Right ventricle myocardium inferior (tissue), 1 donor: ENCODE measurements around the gene FOXK2. TPM values are rescaled to one million over a fixed set of nuclear protein-coding genes. Genes with fewer than 3 reads are reported as not detected.
"Not testable (repeated sequence)": the region's sequence is repeated elsewhere in the genome, so short reads cannot be mapped to it uniquely, and the experiment has no call there.

Source experiments
- ATAC-seq: fragments of 200-7000 bp; cut with Tn5 transposase; one replicate; pipeline ENCODE4 v1.9.1; 2020; ENCODE audit warnings: mild to moderate bottlenecking, moderate library complexity
- DNase-seq: peaks from one replicate; pipeline ENCODE4 v3.0.0; 2021; ENCODE audit errors: missing footprints
- intact Hi-C: fragments of 100-400 bp; cut with DNase I; formaldehyde crosslinking; loops from one replicate; pipeline ENCODE4 v1.11.0; 2022
- total RNA-seq: library from RNA; stranded (reverse); fragmentation: NEBNext Ultra II Directional; extraction: Animal tissue kit (Norgen Biotek cat#: 25700); gene quantifications from one replicate; pipeline ENCODE4 v1.2.1, GENCODE V29; 2021
- donor health status: DM: no; HTN: yes; CAD: no; lungs with severe emphysema.

Gene FOXK2
- total RNA-seq, 1 donor from 2014 or later, result 39.4 TPM

DNA sequence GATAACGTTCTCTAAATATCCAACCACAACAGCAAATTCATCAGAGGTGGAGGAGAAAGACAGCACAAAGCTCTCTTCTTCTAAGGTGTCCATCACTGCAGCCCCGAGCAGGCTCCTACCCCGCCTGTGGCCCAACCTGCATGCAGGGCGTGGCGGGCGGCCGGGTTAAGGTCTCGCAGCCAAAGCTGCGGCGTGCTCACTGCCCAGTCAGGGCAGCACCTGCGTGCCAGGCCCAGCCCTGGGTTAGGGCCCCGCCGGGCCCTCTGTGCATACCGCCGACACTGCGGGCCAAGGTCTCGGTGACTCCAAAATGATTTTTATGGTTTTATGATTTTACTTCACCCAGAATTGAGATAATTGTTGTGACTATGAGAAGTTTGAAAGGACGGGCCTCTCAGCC lies 57.8 kb downstream of the FOXK2 start:
- no peak for DNase-seq
- intact Hi-C loops, result no loop called here
- no peak for ATAC-seq

DNA sequence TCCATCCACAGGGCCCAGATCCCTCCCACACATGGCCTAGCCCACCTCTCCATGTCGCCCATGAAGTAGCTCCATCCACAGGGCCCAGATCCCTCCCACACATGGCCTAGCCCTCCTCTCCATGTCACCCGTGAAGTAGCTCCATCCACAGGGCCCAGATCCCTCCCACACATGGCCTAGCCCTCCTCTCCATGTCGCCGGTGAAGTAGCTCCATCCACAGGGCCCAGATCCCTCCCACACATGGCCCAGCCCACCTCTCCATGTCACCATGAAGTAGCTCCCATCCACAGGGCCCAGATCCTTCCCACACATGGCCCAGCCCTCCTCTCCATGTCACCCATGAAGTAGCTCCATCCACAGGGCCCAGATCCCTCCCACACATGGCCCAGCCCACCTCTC lies 60.4 kb downstream of the FOXK2 start:
- intact Hi-C loops, ATAC-seq, DNase-seq: not testable (repeated sequence)

DNA sequence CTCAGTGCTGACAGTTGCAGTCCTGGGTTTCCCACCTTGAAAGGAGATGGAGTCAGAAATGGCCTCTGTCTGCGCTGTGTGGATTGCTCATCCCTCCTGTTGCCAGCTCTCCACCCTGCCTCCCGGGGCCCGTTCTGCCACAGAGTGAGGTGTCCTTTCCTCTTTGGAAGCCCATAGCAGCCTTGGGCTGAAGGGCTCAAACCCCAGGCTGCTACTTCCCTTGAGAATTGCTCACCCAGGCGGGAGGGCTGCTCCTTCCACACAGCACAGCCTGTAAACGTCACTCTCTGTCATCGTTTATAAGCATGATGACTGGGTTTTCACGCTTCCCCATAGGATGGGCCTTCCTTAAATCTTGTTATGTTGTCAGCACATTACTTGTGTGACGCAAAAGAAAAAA lies 62.7 kb downstream of the FOXK2 start:
- intact Hi-C loops, result no loop called here
- ATAC-seq (no peak), DNase-seq (no peak)

DNA sequence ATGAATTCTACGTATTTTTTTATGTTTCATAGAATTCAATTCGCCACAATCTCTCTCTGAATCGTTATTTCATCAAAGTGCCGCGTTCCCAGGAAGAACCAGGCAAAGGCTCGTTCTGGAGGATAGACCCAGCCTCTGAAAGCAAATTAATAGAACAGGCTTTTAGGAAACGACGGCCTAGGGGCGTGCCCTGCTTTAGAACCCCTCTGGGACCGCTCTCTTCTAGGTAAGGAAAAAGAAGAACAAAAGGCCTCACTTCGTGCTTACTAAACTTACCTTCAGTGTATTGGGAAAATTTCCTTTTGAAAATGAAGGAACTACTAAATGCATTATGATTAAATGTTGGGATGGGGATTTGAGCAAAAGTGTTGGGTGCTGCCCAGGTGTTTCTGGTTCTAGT lies 63.2 kb downstream of the FOXK2 start:
- intact Hi-C loops, result no loop called here
- DNase-seq (no peak), ATAC-seq (no peak)

DNA sequence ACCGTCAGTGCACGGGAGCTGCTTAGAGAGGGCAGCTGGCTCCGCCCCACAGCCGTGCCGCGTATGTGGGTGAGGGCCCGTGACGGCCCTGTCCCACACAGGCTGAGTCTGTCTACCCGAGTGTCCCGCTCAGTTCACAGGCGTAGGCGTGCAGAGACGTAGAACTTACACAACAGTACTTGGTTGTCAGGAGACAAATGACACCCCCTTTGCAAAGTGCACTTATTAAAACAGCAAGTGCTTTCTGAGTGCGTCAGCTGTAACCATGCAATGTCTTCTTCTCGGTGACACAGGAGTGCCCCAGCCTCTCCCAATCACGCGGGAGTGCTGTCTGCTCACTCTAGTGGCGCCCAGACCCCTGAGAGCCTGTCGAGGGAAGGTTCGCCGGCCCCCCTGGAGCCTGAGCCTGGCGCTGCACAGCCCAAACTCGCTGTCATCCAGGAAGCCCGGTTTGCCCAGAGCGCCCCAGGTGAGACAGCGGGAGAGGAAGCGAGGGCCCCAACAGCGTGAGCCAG lies 64.2 kb downstream of the FOXK2 start:
- no peak for DNase-seq
- no peak for ATAC-seq
- intact Hi-C loops, result no loop called here

DNA sequence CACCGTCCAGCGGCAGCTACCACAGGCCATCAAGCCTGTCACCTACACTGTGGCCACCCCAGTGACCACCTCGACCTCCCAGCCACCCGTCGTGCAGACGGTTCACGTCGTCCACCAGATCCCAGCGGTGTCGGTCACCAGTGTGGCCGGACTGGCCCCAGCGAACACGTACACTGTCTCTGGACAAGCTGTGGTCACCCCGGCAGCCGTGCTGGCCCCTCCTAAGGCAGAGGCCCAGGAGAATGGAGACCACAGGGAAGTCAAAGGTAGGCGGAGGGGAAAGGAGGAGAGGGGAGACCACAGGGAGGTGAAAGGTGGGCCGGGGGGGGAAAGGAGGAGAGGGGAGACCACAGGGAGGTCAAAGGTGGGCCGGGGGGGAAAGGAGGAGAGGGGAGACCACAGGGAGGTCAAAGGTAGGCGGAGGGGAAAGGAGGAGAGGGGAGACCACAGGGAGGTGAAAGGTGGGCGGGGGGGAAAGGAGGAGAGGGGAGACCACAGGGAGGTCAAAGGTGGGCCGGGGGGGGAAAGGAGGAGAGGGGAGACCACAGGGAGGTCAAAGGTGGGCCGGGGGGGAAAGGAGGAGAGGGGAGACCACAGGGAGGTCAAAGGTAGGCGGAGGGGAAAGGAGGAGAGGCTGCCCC lies 66.5 kb downstream of the FOXK2 start:
- DNase-seq, result not testable (repeated sequence)

DNA sequence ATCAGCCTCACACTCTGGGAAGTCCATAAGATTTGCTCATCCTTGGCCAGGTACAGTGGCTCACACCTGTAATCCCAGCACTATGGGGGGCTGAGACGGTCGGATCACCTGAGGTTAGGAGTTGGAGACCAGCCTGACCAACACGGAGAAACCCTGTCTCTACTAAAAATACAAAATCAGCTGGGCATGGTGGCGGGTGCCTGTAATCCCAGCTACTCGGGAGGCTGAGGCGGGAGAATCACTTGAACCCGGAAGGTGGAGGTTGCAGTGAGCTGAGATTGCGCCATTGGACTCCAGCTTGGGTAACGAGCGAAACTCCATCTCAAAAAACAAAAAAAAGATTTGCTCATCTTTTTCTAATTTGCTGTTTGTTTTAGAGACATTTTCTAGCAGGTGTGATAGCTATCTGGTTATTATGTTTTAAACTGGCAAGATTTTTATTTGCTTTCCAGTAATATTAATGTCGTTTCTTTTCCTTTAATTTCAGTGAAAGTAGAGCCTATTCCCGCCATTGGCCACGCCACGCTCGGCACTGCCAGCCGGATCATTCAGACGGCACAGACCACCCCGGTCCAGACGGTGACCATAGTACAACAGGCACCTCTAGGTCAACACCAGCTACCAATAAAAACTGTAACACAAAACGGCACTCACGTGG lies 67.2 kb downstream of the FOXK2 start:
- intact Hi-C loops, result no loop called here
- no peak for DNase-seq
- ATAC-seq, result no peak

More for the DNA sequence above, 66.5 kb downstream of the FOXK2 start:
- ATAC-seq, intact Hi-C loops: not testable (repeated sequence)

DNA sequence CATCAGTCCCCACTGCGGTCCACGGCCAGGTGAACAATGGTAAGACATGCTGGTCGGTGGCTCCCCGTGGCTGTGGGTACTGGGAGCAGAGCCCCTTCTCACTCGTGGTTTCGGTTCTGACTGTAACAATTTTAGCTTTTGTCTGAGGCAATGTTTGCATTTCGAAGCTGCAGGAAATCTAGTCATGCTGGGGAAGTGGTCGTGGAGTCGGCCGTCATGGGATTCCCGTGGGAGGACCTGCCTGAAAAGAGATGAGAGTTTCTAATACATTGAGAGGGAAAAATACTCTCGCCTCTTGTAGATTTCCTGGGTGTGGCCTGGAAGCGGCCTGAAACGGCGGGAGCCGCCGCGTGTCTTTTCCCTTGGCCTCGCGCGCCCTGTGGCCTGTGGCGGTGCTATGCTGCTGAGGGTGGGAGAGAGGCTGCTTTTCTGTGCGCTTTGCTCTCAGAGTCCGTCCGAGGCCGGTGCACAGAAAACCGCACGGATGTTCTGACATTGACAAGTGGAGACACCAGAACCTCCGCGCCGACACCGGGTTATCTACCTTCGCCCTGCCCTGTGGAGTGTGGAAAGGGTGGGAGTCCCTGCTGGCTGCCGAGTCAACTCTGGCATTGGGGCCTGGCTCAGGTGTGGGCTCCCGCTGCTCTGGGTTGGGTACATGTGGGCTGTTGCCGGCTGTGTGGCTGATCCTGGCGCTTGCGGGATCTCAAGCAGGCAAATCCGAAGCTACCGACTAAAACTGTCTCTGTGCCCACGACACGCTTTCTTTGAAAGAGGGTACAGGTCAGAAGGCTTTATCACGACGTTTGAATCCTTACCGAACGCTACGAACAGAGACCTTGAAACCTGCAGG lies 67.9 kb downstream of the FOXK2 start:
- ATAC-seq (no peak), DNase-seq (no peak)
- intact Hi-C loops, result no loop called here

DNA sequence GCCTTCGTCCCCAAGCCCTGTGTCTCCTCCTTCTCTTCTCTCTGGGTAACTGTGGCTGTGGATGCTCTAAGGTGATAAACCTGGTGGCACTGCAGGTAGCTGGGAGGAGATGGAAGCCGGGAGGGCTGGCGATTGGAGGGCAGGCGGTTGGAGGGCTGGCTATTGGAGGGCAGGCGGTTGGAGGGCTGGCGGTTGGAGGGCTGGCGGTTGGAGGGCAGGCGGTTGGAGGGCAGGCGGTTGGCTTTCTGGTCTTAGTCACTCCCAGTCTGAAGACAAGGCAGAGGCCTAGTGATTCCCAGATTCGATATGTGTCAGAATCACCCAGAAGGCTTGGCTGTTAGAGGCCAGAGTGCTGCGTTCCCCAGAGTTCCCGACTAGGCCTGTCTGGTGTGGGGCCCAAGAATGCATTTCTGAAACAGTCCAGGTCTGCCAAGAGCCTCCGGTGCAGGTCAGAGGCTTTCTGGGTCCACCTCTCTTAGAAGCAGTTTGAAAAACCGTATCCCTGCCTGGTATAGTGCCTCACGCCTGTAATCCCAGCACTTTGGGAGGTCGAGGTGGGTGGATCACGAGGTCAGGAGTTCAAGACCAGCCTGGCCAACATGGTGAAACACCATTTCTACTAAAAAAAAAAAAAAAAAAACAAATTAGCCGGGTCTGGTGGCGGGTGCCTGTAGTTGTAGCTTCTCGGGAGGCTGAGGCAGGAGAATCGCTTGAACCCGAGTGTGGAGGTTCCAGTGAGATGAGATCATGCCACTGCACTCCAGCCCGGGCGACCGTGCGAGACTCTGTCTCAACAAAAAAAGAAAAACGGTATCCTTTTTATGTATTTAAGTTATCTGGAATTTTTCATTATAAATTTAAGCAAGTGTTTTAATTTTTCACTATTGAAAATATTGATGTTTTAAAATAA lies 69.0 kb downstream of the FOXK2 start:
- intact Hi-C loops, result no loop called here
- DNase-seq, result no peak

DNA sequence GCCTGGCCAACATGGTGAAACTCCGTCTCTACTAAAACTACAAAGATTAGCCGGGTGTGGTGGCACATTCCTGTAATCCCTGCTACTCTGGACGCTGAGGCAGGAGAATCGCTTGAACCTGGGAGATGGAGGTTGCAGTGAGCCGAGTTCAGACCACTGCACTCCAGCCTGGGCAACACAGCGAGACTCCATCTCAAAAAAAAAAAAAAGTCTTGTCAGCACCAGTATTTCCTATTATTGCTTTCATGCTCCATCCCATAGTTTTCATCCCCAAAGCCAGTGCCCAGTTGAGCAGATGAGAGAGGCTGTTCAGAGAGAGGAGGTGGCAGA lies 70.3 kb downstream of the FOXK2 start:
- intact Hi-C loops, result no loop called here
- no peak for ATAC-seq
- DNase-seq, result no peak

More for the DNA sequence above, 69.0 kb downstream of the FOXK2 start:
- no peak for ATAC-seq

DNA sequence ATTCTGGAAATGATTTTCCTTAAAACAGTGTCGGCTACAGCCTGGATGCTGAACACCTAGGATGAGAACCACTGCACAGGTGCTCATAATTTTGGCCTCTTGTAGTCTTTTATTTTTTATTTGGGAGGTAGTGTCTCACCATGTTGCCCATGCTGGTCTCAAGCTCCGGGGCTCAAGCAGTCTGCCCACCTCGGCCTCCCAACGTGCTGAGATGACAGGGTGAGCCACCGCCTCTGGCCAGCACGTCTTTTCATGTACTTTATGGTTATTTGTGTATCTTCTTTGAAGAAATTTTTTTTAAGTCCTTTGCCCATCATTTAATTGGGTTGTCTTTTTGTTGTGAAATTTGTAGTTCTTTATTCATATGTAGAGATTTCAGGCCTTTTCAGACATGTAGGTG lies 70.7 kb downstream of the FOXK2 start:
- intact Hi-C loops, result no loop called here
- DNase-seq (no peak), ATAC-seq (no peak)

DNA sequence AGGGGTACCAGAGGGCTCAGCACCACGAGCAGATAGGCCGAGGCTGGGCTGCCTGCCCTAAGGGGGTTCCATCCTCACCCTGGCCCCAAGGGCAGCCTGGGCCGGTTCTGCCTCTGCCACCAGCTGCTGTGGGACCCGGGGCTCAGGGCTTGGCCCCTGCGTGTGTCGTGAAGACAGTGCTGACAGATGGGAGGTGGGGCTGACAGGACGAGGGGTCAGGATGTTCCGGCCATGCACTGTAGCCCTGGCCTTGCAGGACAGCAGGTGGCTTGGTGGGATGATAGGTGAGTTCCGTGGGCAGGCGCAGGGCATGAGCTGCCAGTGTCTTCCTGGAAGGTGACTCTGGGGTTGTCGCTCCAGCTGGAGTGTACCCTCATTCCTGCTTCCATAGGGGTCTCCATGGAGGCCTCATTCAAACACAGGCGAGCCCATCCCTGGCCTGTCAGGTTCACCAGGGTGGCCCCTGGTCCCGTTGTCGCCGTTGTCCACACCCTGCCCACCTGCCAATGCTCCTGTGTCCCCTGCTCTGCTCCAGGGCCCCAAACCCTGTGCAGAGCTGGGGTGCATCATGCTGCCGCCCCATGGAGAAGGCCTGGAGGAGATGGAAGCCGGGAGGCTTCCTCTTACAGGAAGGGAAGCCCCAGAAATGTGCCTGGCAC lies 71.5 kb downstream of the FOXK2 start:
- intact Hi-C loops, result no loop called here
- DNase-seq, result no peak

DNA sequence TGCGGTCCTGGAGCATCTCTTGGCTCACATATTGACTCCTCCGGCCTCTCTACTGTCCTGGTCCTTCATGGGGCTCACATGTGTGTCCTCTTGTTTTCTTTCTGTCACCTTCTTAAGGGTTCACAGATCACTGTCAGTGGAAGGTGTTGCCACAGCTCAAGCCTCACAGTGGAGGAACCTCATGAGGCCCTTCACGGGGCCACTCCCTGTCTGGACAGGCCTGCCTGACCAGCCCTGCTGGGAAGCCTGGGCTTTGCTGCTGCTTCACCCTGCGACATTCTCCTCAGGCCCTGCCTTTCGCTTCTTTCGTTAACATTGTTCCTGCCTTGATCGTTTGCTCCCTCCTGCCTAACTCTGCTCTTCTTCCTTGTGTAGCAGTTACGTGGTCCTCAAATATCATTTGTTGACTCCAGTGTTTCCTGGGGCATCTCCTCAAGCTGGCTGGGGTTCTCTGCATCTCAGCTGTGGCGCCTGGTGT lies 72.8 kb downstream of the FOXK2 start:
- intact Hi-C loops, result no loop called here
- no peak for DNase-seq

More for the DNA sequence above, 71.5 kb downstream of the FOXK2 start:
- ATAC-seq, result peak; percentile 6

DNA sequence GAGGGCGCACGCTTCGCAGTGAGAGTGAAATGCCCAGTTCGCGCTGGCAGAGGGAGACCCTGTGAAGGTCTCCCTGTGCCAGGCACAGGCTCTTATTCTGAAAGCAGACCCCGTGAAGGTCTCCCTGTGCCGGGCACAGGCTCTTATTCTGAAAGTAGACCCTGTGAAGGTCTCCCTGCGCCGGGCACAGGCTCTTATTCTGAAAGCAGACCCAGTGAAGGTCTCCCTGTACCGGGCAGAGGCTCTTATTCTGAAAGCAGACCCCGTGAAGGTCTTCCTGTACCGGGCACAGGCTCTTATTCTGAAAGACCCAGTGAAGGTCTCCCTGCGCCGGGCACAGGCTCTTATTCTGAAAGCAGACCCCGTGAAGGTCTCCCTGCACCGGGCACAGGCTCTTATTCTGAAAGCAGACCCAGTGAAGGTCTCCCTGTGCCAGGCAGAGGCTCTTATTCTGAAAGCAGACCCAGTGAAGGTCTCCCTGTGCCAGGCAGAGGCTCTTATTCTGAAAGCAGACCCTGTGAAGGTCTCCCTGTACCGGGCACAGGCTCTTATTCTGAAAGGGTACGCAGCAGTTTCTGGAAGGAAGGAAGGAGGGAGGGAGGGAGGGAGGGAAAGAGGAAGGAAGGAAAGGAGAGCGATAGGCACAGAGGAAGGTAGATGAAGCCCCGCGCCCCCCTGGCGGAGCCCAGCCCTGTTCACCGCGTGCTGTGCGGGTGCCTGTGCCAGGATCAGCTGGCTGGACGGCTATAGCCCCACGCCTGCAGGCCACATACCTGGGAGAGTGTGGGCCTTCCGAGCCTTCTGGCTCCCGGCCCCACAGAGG lies 73.4 kb downstream of the FOXK2 start:
- no peak for DNase-seq
- intact Hi-C loops, result no loop called here
- peak; percentile 46 for ATAC-seq

More for the DNA sequence above, 72.8 kb downstream of the FOXK2 start:
- peak; percentile 26 for ATAC-seq

DNA sequence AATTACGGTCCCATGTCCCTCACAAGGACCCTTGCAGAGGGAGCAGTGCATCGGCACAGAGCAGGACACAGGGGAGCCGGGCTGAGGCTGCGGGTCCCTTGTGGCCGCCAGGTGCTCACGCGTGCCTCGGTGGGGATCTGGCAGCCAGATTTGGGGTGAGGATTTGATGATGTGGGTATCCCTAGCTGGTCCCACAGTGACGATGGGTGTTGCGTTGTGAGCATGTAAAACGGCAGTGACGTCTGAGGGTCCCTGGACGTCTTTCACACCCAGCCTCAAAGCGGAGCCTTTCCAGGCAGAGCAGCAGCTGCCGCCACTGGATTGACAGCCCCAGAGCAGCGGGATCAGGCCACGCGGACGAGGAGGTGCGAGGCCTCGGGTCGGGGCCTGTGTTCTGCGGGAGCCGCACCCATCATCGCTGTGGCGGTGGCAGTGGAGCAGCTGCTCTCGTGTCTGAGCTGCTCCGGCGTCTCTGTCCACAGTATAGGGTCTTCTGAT lies 74.1 kb downstream of the FOXK2 start:
- intact Hi-C loops, result no loop called here
- no peak for ATAC-seq
- no peak for DNase-seq

DNA sequence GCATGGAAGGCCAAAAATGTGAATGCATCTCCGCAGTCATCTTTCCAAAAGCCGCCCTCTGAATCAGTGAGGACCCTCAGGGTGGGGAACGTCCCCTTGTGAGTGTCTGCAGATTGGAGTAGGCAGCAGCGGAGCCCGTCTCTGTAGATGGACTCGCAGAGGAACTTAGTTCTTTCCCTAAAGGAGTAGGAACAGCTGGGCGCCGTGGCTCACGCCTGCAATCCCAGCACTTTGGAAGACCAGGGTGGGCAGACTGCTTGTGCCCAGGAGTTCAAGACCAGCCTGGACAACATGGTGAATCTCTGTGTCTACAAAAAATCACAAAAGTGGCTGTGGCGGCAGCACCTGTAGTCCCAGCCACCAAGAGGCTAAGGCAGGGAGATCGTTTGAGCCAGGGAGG lies 75.0 kb downstream of the FOXK2 start:
- DNase-seq (no peak), ATAC-seq (no peak)
- intact Hi-C loops, result no loop called here

DNA sequence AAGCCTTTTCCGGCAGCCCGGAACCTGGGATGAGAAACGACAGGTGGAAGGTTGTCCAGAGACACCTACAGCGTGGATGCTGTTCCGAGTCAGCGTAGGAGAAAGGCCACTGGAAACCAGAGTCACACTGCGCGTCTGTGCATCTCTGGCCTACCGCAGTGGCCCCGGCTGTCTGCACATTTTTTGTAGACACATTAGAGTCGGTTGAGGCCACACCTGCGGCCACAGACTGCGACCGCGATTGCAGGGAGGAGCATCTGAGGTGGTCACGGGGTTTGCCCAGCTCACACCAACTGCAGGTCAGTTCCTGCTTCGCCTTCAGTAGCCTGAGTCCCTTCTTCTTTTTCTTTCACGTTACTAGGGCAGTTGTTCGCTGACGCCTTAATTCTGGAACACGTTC lies 76.4 kb downstream of the FOXK2 start:
- intact Hi-C loops, result no loop called here
- ATAC-seq (no peak), DNase-seq (no peak)
